EH (cell line): ENCODE data around the gene CRELD1.
"Not testable (repeated sequence)": the region's sequence is repeated elsewhere in the genome, so short reads cannot be mapped to it uniquely, and the experiment has no call there.

Experiments
- DNase-seq: peaks from one replicate; pipeline ENCODE4 v3.0.0-alpha.2; 2015; ENCODE audit warnings: low read depth

The CRELD1 gene

GRCh38 chr3:9935966-9936510 lies 2.4 kb downstream of the CRELD1 start:
- no peak for DNase-seq

GRCh38 chr3:9937486-9938238 lies 4.0 kb downstream of the CRELD1 start:
- no peak for DNase-seq

- DNase-seq = no peak
Observed at GRCh38 chr3:9938966-9939365, 5.3 kb downstream of the CRELD1 start.

- DNase-seq = not testable (repeated sequence)
Observed at GRCh38 chr3:9939906-9940305, 6.3 kb downstream of the CRELD1 start.

DNA sequence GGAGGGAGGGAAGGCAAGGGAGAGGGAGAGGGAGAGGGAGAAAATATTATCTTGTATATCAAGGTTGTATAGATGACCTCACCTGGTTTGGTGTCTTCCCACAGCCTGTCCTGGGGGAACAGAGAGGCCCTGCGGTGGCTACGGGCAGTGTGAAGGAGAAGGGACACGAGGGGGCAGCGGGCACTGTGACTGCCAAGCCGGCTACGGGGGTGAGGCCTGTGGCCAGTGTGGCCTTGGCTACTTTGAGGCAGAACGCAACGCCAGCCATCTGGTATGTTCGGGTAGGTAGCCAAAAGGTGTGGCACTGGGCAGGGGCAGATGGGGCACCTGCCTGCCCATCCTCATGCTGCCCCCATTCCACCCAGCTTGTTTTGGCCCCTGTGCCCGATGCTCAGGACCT lies 7.1 kb downstream of the CRELD1 start:
- DNase-seq = no peak

- DNase-seq = no peak
Observed at GRCh38 chr3:9942164-9942563, 8.5 kb downstream of the CRELD1 start.

DNA sequence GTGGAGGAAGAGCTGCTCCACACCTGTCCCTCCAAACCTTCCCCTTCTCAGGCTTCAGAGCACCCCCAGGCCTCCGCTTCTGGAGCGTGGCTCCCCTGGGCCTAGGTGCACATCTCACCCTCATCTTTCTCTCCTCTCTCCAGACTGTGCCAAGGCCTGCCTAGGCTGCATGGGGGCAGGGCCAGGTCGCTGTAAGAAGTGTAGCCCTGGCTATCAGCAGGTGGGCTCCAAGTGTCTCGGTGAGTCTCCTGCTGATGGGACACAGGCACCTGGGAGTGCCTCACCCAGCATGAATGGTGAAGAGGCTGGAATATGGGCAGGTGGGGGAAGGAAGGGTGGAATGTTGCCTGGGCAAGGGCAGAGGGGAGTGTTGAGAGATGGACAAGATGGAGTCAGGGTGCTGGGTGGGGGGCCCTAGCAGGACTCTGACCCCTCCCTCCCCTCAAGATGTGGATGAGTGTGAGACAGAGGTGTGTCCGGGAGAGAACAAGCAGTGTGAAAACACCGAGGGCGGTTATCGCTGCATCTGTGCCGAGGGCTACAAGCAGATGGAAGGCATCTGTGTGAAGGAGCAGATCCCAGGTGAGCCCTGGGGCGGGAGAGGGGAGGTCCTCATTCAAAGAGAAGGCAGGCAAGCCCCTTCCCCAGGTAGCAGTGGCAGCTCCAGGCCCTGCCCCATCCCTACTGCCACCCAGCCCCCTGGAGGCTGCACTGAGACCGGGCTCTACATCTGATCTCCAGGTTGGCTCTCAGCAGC lies 9.5 kb downstream of the CRELD1 start:
- no peak for DNase-seq

DNA sequence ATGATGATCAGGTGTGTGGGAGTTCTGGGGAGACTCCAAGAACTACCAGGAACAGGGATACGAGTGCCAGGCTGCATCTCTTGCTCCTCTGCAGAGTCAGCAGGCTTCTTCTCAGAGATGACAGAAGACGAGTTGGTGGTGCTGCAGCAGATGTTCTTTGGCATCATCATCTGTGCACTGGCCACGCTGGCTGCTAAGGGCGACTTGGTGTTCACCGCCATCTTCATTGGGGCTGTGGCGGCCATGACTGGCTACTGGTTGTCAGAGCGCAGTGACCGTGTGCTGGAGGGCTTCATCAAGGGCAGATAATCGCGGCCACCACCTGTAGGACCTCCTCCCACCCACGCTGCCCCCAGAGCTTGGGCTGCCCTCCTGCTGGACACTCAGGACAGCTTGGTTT lies 10.6 kb downstream of the CRELD1 start:
- DNase-seq = no peak

GRCh38 chr3:9945358-9945757 lies 11.7 kb downstream of the CRELD1 start:
- DNase-seq = no peak

GRCh38 chr3:9946112-9947024 lies 12.7 kb downstream of the CRELD1 start:
- peak; percentile 91 for DNase-seq

DNA sequence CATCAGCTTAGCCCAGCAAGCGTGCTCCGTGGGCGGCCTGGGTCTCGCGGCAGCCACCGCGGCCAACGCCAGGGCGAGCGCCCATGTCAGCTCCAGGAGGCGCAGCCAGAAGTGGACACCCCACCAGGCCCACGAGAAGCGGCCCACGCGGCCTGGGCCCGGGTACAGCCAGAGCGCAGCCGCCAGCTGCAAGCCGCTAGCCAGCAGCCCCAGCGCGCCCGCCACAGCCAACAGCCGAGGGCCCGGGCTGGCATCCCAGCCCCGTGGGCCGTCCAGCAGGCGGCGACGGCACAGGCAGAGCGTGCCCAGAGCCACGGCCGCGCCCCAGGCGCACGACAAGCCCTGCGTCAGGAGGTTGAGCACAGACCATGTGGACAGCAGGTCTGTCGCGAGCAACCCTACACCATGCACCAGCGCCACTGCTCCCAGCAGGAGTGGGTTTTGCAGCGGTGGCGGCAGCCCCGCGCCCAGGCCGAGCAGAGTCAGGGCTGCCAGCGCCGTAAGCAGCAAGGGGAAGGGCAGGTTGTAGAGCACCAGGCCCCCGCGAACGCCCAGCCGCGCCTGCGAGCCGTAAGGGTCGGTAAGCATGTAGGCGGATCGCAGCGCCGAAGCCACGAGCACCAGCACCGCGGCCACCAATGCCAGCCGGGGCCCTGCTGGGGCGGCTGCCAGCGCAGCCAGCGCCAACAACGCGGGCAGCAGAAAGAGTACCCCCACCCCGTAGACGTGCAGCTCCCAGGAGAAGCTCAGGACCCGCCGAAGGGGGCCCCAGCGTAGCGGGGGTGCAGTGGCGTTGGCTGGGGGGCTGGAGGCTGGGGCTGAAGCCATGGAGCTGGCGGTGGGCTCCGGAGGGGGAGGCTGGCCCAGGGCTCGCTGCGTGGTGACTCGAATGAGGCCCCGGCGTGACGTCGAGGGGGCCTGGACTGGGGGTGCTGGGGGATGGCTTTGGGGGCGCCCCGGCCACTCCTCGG lies 13.7 kb downstream of the CRELD1 start:
- peak; percentile 80 for DNase-seq

DNA sequence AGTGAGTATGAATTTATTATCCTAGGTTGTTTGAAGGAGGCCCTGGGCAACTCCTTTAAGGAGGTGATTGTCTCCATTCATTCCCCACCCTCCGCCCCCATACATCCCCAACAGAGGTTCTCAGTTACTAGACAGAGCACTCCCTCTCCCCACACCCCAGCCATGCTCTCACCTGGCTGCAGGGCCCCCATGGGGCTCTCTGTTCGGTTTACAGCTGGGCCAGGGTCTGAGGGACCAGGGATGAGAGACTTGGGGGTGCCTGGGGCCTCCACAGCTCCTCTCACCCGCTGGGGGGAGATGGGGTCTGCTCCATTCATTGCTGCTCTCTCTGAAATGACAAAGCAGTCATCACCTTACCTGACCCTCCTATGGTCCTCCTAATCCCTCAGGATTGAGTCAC lies 15.0 kb downstream of the CRELD1 start:
- no peak for DNase-seq

DNA sequence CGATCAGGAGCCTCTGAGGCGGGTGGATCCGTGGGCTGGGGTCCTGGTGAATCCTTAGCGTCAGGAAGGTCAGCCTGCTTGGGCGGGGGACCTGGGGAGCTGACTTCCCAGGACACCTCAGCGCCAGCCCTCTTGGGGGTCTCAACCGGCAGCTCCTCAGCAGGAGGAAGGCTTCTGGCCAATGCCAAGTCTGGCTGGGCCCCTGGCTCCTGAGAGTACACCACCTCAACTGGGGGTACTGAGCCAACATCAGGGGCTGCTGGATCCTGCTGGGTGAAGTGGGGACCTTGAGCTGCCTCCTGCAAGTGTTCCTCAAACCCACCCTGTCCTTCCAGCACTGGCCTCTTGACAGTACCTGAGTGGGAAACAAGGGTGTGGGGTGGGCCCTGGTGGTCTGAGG lies 15.5 kb downstream of the CRELD1 start:
- DNase-seq = no peak

DNA sequence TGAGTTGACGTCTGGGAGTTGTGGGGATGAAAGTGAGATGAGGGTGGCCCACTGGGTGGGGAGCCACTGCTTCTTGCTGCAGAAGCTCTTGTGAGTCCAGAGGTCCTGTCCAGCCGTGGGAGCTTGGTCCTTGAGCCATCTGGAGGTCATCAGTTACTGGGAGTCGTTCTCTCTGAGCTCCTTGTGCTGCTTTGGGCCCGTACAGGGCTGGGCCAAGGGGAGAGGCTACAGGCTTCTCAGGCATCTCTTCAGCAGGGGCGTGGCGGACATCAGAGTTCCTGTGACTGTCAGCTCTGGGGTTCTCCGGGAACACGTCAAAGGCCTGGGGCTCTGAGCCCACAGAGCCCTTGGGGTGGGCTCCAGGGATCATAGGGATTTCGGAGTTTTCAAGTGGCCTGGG lies 16.0 kb downstream of the CRELD1 start:
- no peak for DNase-seq

- no peak for DNase-seq
Observed at GRCh38 chr3:9951126-9951525, 17.5 kb downstream of the CRELD1 start.

GRCh38 chr3:9951598-9951961 lies 17.9 kb downstream of the CRELD1 start:
- DNase-seq = no peak

GRCh38 chr3:9951962-9952805 lies 18.6 kb downstream of the CRELD1 start, which contains the start of gene PRRT3:
TSS of gene PRRT3 (minus strand) at chr3:9952408. CDS start at chr3:9950115, 2,293 bp downstream.
- DNase-seq = peak; percentile 51

DNA sequence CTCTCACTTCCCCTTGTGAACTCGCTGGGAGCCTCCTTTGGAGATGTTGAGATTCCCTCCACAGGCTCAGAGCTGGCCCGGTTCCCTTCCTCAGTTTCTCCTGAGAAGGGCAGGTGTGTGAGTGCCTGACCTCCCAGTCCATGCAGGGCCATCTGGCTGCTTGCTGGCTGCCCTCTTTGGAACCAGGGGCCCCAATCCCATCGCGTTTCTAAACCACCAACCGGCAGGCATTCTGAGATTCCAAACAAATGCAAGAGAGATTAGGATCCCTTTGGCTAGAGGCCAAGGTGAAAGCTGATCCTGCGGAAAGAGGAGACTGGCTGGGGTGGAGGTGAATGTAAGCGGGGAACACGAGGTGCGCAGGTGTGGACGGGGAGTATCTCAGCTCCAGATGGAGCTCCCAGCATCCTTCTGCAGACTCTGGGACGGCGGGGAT lies 21.5 kb downstream of the CRELD1 start:
- DNase-seq = peak; percentile 45

DNA sequence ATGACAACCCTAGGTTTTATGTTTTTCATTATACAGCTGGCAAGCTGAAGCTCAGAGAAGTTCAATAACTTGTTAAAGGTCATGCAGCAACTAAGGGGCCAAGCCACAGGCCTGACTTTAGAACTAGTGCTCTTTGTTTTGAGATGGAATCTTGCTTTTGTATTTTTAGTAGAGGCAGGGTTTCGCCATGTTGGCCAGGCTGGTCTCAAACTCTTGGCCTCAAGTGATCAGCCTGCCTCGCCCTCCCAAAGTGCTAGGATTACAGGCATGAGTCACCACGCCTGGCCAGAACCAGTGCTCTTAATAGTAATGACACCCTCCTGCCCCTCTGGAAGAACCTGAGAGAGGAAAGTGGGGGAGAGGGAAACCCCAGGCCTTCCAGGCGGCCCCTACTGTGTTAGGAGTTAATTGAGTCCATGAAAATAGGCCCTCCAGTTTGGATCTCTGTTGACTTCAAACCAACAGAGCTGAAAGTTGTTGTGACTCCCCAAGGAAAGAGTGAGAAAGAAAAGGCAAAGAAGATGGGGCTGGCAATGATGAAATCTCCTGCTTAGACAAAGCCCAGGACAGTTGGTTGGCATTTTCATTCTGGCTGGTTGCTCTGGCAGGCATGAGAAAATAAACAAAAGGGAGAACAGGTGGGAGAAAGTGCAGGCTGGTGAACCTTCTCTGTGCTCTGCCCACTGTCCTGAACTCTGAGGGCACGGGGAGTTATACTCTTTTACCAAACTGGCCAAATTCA lies 22.1 kb downstream of the CRELD1 start:
- DNase-seq = peak; percentile 30
